HepG2 (cell line): ENCODE measurements around the gene RLN3. TPM values are rescaled to one million over a fixed set of nuclear protein-coding genes. Genes with fewer than 3 reads are reported as not detected.
A peak's percentile ranks its signal among the peaks of the same experiment; 100 is the strongest.

Source experiments
- BRD4 ChIP-seq: sonication (generic); formaldehyde crosslinking; IDR thresholded peaks from 2 replicates; pipeline ENCODE4 v1.4.0; 2020; ENCODE audit warnings: missing genetic modification reagents
- CC2D1A ChIP-seq: sonication (generic); formaldehyde crosslinking; IDR thresholded peaks from 2 replicates; pipeline ENCODE4 v1.8.1; 2023; ENCODE audit warnings: mild to moderate bottlenecking, missing genetic modification reagents
- DR1 ChIP-seq: sonication (generic); formaldehyde crosslinking; IDR thresholded peaks from 2 replicates; pipeline ENCODE4 v1.8.0; 2021; ENCODE audit warnings: mild to moderate bottlenecking, missing genetic modification reagents, inconsistent platforms
- DRAP1 ChIP-seq: IDR thresholded peaks from 2 replicates; pipeline ENCODE4 v1.6.1; 2016; ENCODE audit warnings: missing genetic modification reagents, missing compliant biosample characterization
- HOXA5 ChIP-seq: sonication (generic); formaldehyde crosslinking; IDR thresholded peaks from 2 replicates; pipeline ENCODE4 v1.4.0; 2020; ENCODE audit warnings: missing genetic modification reagents
- KDM2A ChIP-seq: sonication (generic); formaldehyde crosslinking; IDR thresholded peaks from 2 replicates; pipeline ENCODE4 v1.4.0; 2020; ENCODE audit warnings: low read depth, missing genetic modification reagents, borderline replicate concordance
- KDM3A ChIP-seq: IDR thresholded peaks from 2 replicates; pipeline ENCODE4 v1.6.1; 2018; ENCODE audit warnings: low read depth, missing compliant biosample characterization
- MYPOP ChIP-seq: sonication (generic); formaldehyde crosslinking; IDR thresholded peaks from 2 replicates; pipeline ENCODE4 v1.8.1; 2023; ENCODE audit warnings: mild to moderate bottlenecking, moderate library complexity, missing genetic modification reagents
- NRL ChIP-seq: sonication (generic); formaldehyde crosslinking; IDR thresholded peaks from 2 replicates; pipeline ENCODE4 v1.5.0; 2020; ENCODE audit warnings: missing genetic modification reagents, mild to moderate bottlenecking, moderate library complexity, borderline replicate concordance
- POLR2G ChIP-seq: fragments of 200-400 bp; formaldehyde crosslinking; IDR thresholded peaks from 2 replicates; pipeline ENCODE4 v1.6.1; 2018; ENCODE audit warnings: mild to moderate bottlenecking, low read depth, low read length, moderate library complexity
- YEATS4 ChIP-seq: sonication (generic); formaldehyde crosslinking; IDR thresholded peaks from 2 replicates; pipeline ENCODE4 v1.4.0; 2020; ENCODE audit warnings: missing genetic modification reagents, borderline replicate concordance
- ZC3H13 ChIP-seq: sonication (generic); formaldehyde crosslinking; IDR thresholded peaks from 2 replicates; pipeline ENCODE4 v1.8.1; 2023; ENCODE audit warnings: mild to moderate bottlenecking, missing genetic modification reagents, moderate library complexity
- ZMYM2 ChIP-seq: sonication (generic); formaldehyde crosslinking; IDR thresholded peaks from 2 replicates; pipeline ENCODE4 v1.8.0; 2022; ENCODE audit warnings: mild to moderate bottlenecking, missing genetic modification reagents
- ZNF264 ChIP-seq: sonication (generic); formaldehyde crosslinking; IDR thresholded peaks from 2 replicates; pipeline ENCODE4 v1.4.0; 2020; ENCODE audit warnings: missing genetic modification reagents
- ZNF501 ChIP-seq: sonication (generic); formaldehyde crosslinking; IDR thresholded peaks from 2 replicates; pipeline ENCODE4 v1.5.1; 2020; ENCODE audit warnings: mild to moderate bottlenecking, moderate library complexity, missing genetic modification reagents
- ZNF710 ChIP-seq: sonication (generic); formaldehyde crosslinking; IDR thresholded peaks from 2 replicates; pipeline ENCODE4 v1.5.0; 2020; ENCODE audit warnings: mild to moderate bottlenecking, missing genetic modification reagents, borderline replicate concordance
- polyA plus RNA-seq, 8 experiments: library from polyadenylated mRNA; depleted of rRNA in 3 of 8; stranded (reverse) in 7 of 8; unstranded in 1 of 8; fragments of >200 nt; fragmentation: Illumina TruSeq in 4 of 8; extraction: Trizol in 4 of 8; gene quantifications; 2 replicates each; pipeline versions ENCODE4 v1.2.1 to v1.2.3, GENCODE V29; 2011 to 2016; ENCODE audit warnings: low read depth in 4 of 8, missing spikeins in 1 of 8, mixed read lengths in 1 of 8; ENCODE audit not compliant: insufficient read depth in 1 of 8
- total RNA-seq, 5 experiments: library from RNA; depleted of rRNA; stranded (reverse); fragments of >200 nt; fragmentation: Illumina TruSeq; extraction: Trizol; gene quantifications; 2 replicates each; pipeline ENCODE4 v1.2.3, GENCODE V29; 2016; ENCODE audit warnings: low read depth in 1 of 5
- TF ChIP-seq, protein P1 (sequence below): sonication (generic); formaldehyde crosslinking; IDR thresholded peaks from 2 replicates; pipeline ENCODE4 v1.8.0; 2022; ENCODE audit warnings: mild to moderate bottlenecking, missing genetic modification reagents; ENCODE audit not compliant: insufficient replicate concordance
- TF ChIP-seq, protein P2 (sequence below): sonication (generic); formaldehyde crosslinking; IDR thresholded peaks from 2 replicates; pipeline ENCODE4 v1.8.1; 2022; ENCODE audit warnings: low read depth, mild to moderate bottlenecking, missing genetic modification reagents

The RLN3 gene
- total and polyA plus RNA-seq, 2 of the 13 experiments (the other 11 are each of a cell fraction or from before 2014, with no cell fraction given): not detected

GRCh38 chr19:14031719-14032480 lies 4.0 kb downstream of the RLN3 start, which contains the start of gene IL27RA (continued):
- TF ChIP-seq ZNF501 (CRISPR knock-in tag) (peak; percentile 86), DR1 (CRISPR knock-in tag) (no peak), BRD4 (CRISPR knock-in tag) (no peak; the same call in 1 of the 2 replicates), ZNF710 (CRISPR knock-in tag) (peak; percentile 59; the same call in 1 of the 2 replicates), HOXA5 (peak; percentile 42; the same call in 1 of the 2 replicates), KDM2A (CRISPR knock-in tag) (peak; percentile 73; the same call in 1 of the 2 replicates), ZMYM2 (peak; percentile 59; the same call in 1 of the 2 replicates), ZNF264 (no peak), DRAP1 (CRISPR knock-in tag) (no peak), MYPOP (CRISPR knock-in tag) (peak; percentile 94), POLR2G (peak; percentile 48; the same call in 1 of the 2 replicates), KDM3A (0 out of 2 replicates have a peak, but pooled peaks have one; percentile 29), CC2D1A (peak; percentile 23; the same call in 1 of the 2 replicates), YEATS4 (CRISPR knock-in tag) (peak; percentile 58; the same call in 1 of the 2 replicates), ZC3H13 (CRISPR knock-in tag) (peak; percentile 43; the same call in 1 of the 2 replicates), NRL (CRISPR knock-in tag) (peak; percentile 88)
- TF ChIP-seq, protein P1, sequence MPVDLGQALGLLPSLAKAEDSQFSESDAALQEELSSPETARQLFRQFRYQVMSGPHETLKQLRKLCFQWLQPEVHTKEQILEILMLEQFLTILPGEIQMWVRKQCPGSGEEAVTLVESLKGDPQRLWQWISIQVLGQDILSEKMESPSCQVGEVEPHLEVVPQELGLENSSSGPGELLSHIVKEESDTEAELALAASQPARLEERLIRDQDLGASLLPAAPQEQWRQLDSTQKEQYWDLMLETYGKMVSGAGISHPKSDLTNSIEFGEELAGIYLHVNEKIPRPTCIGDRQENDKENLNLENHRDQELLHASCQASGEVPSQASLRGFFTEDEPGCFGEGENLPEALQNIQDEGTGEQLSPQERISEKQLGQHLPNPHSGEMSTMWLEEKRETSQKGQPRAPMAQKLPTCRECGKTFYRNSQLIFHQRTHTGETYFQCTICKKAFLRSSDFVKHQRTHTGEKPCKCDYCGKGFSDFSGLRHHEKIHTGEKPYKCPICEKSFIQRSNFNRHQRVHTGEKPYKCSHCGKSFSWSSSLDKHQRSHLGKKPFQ: peak; percentile 53
- TF ChIP-seq, protein P2, sequence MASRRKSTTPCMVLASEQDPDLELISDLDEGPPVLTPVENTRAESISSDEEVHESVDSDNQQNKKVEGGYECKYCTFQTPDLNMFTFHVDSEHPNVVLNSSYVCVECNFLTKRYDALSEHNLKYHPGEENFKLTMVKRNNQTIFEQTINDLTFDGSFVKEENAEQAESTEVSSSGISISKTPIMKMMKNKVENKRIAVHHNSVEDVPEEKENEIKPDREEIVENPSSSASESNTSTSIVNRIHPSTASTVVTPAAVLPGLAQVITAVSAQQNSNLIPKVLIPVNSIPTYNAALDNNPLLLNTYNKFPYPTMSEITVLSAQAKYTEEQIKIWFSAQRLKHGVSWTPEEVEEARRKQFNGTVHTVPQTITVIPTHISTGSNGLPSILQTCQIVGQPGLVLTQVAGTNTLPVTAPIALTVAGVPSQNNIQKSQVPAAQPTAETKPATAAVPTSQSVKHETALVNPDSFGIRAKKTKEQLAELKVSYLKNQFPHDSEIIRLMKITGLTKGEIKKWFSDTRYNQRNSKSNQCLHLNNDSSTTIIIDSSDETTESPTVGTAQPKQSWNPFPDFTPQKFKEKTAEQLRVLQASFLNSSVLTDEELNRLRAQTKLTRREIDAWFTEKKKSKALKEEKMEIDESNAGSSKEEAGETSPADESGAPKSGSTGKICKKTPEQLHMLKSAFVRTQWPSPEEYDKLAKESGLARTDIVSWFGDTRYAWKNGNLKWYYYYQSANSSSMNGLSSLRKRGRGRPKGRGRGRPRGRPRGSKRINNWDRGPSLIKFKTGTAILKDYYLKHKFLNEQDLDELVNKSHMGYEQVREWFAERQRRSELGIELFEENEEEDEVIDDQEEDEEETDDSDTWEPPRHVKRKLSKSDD (CRISPR knock-in tag): 0 out of 2 replicates have a peak, but pooled peaks have one; percentile 56
